Aortic smooth muscle cell (primary cell): ENCODE measurements around the gene DPEP2. TPM values are rescaled to one million over a fixed set of nuclear protein-coding genes. Genes with fewer than 3 reads are reported as not detected.

Experiments used
- total RNA-seq: library from RNA; depleted of rRNA; stranded (reverse); fragments of >200 nt; gene quantifications from 2 replicates; pipeline ENCODE4 v1.2.3, GENCODE V29; 2014

Gene DPEP2, protein sequence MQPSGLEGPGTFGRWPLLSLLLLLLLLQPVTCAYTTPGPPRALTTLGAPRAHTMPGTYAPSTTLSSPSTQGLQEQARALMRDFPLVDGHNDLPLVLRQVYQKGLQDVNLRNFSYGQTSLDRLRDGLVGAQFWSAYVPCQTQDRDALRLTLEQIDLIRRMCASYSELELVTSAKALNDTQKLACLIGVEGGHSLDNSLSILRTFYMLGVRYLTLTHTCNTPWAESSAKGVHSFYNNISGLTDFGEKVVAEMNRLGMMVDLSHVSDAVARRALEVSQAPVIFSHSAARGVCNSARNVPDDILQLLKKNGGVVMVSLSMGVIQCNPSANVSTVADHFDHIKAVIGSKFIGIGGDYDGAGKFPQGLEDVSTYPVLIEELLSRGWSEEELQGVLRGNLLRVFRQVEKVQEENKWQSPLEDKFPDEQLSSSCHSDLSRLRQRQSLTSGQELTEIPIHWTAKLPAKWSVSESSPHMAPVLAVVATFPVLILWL
- not detected in 2 replicates for total RNA-seq

DNA sequence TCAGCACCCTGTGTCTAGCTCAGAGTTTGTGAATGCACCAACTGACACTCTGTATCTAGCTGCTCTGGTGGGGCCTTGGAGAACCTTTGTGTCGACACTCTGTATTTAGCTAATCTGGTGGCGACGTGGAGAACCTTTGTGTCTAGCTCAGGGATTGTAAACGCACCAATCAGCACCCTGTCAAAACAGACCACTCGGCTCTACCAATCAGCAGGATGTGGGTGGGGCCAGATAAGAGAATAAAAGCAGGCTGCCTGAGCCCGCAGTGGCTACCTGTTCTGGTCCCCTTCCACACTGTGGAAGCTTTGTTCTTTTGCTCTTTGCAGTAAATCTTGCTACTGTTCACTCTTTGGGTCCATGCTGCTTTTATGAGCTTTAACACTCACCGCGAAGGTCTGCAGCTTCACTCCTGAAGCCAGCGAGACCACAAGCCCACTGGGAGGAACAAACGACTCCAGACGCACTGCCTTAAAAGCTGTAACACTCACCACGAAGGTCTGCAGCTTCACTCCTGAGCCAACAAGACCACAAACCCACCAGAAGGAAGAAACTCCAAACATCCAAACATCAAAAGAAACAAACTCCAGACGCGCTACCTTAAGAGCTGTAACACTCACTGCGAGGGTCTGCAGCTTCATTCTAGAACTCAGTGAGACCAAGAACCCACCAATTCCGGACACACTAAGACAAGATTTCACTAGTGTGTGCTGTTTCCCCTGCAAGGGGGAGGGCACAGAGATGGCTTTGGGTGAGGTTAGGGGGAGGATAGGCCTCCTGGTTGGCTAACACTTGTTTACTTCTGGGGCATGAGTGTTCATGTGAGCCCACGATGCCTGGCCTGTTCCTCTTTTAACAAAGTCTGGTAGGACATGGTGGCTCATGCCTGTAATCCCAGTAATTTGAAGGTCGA is at the start of gene DPEP2:
TSS of gene DPEP2 (minus strand) at position 706 of the 910 bp plus-strand sequence. CDS start 6,272 bp downstream, outside the sequence.

DNA sequence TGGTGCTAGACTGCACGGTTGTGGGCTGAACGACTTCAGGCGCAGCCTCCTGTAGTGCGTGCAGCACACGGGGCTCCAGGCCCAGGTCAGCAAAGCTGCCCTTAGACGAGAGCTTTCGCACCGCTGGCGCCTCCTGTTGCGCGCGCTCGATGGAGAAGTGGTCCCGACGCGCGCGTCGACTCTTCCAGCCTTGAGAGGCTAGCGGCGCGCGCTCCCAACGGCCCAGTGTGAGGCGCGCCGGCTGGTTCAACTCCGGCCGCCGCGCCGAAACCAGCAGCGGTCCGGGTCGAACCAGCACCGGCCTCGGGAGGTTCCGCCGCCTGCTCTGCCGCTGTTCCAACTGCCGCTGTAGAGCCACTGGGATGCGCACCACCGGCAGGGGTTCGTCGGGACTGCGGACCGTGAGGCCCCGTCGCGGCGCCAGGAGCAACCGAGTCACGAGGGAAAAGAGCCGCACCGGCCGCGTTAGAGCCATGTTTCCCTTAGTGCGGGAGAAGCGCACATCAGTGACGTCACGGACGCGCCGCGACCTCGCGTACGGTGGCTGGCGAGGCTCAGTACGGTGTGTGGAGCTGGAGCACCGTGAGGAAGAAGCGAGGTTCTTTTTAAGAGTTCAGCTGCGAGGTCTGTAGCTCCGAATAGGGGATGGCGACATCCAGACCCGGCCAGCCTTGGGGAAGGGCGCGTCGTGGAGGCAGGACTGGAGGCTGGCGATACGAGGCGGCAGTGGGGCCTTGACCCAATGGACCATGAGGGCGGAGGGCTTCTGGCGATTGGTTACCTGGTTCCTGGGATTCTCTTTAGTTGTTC is 23.6 kb upstream of the DPEP2 start, which contains the start of the genes DDX28 and DUS2:
TSS of gene DDX28 (minus strand) at position 505 of the 810 bp plus-strand sequence. CDS start at position 475, 30 bp downstream.
TSS of gene DUS2 (plus strand) at position 557 of the 810 bp plus-strand sequence. CDS start 14,740 bp downstream, outside the sequence.

DNA sequence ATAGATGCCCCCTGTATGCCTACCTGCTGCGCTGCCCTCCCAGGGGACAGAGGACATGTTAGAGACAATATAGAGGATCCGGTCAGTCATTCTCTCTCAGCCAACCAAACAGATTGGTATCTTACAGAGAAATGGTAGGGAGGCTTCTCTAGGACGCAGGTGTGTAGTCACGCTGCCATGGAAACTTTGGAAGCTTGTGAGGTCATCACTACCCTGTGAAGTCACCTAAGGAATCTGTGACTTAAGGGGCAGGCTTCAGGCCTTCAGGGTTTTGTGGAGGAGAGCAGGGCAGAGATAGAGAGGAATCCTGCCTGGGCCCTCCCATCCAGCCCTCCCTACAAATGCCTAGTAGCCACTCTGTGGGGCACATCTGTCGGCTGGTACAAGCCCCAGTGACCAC is 16.4 kb upstream of the DPEP2 start, which contains the start of gene DPEP2NB:
TSS of gene DPEP2NB (minus strand) at position 231 of the 400 bp plus-strand sequence. CDS start at position 90, 141 bp downstream.

DNA sequence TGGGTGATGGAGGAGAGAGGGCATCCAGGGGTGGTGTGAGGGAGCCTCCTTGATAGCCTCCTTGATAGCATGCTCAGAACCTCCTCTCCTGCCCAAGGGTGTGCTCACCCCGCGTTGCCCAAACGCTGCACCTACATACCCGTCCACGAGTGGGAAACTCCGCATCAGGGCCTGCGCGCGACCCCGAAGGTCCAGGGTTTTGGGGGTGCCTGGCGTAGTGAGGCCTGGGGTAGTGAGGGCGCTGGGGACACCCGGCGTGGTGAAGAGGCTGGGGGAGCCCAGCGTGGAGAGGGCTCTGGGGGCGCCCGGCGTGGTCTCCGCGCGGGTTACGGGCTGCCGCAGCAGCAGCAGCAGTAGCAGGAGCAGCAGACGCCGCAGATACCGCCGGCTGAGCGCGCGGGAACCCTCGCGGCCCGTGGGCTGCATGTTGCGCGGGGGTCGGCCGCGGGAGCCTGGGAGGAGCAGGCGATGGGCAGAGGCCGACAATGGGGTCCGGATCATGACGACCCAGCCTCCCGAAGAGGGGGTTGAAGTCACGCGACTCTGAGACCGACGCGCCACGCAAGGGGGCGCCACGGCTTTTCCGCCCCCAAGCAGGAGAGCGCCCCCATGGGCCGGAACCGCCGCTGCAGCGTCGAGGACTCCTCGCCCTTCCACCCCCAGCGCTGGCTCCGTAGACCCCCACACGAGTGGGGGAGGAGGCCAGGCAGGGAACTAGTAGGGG is 19.2 kb downstream of the DPEP2 start, which contains the start of gene DPEP3:
TSS of gene DPEP3 (minus strand) at position 545 of the 724 bp plus-strand sequence. CDS start at position 426, 119 bp downstream.

DNA sequence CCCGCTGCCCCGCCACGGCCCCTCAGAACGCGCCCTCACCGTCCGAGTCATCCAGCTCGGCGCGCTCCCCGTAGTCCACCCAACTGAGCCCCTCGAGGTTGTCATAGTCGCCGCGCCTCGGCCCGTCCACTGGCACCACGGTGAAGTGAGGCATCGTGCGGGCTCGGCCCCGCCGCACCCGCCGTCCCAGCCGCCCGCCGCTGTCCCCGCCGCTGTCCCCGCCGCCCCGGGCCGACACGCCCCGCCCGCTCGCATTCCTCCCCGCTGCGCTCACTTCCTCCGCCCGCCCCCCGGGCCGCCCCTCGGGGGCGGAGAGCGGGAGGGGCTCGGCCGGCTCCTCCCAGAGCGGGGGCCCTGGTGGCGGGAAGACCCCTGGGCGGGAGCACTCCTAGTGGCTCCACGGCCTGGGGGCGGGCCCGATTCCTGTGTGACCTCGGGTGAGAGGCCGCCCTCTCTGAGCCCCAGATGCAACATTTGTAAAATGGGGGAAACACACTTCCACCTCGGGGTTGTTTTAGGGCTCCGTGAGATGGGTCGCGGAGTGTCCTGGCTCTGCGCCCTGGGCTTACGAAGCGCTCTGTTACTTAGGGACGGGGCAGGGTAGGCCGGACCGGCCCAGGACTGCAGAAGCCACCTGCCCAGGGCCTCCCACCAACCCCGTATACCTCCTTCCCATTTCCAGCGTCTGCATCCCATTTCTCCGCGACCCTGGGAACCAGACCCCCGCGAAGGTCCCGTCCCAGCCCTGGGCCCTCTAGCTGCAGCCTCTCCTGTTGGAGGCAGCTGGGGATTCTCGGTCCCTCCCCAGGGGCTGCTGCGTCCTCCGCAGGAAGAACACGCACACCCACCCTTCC is 30.7 kb downstream of the DPEP2 start, which contains the start of gene SLC12A4:
TSS of gene SLC12A4 (minus strand) at position 238 of the 854 bp plus-strand sequence. CDS start at position 154, 84 bp downstream.

DNA sequence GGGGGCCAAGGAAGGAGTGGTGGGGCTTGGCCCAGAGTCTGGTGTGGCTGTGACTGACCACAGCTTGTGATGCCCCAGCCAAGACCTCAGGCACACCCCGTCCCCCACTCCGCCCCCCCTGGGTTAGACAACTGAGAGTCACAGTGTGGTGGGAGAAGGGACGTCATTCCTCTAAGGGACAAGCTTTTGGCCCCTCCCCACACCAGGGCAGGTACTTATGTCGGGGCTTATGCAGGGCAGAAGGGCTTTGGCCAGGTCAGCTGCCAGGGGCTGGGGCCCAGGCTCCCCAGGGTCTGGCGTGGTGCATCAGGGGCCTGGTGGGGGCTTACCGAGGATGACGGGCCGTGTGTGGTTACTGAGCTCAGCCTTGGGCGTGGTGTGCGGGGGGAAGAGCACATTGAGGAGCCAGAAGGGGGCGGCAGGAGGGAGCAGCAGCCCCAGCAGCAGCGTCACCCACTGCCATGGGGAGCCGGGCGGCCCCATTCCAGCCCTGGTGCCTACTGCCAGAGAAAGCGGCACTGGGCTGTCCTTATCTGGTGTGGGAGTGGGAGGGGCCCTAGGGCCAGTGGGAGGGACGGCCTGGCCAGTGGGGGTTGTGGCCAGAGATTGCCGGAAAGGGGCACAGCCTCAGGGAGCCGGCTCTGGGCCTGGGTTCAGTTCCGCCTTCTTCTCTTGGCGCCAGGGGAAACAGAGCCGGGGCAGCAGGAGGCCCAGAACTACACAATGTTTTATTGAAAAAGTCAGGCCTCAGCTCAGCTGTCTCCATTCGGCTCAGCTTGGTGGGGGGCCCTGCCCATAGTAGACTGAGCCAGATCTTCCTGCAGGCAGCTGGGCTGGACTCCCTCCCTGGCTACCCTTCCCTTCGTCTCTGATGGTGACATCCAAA is 55.4 kb downstream of the DPEP2 start, which contains the start of gene LCAT:
TSS of gene LCAT (minus strand) at position 502 of the 886 bp plus-strand sequence. CDS start at position 483, 19 bp downstream.

Other genes starting within 250 kb of the DPEP2 start
- 3.6 and 4.7 TPM in 2 replicates for gene RANBP10, start 192.9 kb downstream of the DPEP2 start, total RNA-seq
- gene TSNAXIP1, start 192.6 kb downstream of the DPEP2 start, total RNA-seq: 0.99 and 1.1 TPM in 2 replicates
- gene THAP11, start 157.2 kb downstream of the DPEP2 start, total RNA-seq: 27.5 and 28.2 TPM in 2 replicates
- 119 and 132 TPM in 2 replicates for gene NUTF2, start 152.6 kb downstream of the DPEP2 start, total RNA-seq
- gene CENPT, start 151.8 kb downstream of the DPEP2 start, total RNA-seq: 20.6 and 27.5 TPM in 2 replicates
- 55.0 and 55.4 TPM in 2 replicates for gene EDC4, start 126.4 kb downstream of the DPEP2 start, total RNA-seq
- not detected in 2 replicates for gene NRN1L, start 114.6 kb downstream of the DPEP2 start, total RNA-seq
- gene PSKH1, start 106.2 kb downstream of the DPEP2 start, total RNA-seq: 14.0 and 16.2 TPM in 2 replicates
- 0.66 and 0.75 TPM in 2 replicates for gene CTRL, start 67.6 kb downstream of the DPEP2 start, total RNA-seq
- 61.7 and 76.1 TPM in 2 replicates for gene PSMB10, start 62.6 kb downstream of the DPEP2 start, total RNA-seq
- 6.0 and 8.2 TPM in 2 replicates for gene LCAT, start 55.4 kb downstream of the DPEP2 start, total RNA-seq
- gene SLC12A4, start 30.8 kb downstream of the DPEP2 start, total RNA-seq: 97.6 and 138 TPM in 2 replicates
- gene DPEP3, start 19.0 kb downstream of the DPEP2 start, total RNA-seq: not detected in 2 replicates
- gene DPEP2NB, start 16.4 kb upstream of the DPEP2 start, total RNA-seq: not detected in 2 replicates
- 7.2 and 9.0 TPM in 2 replicates for gene DDX28, start 23.7 kb upstream of the DPEP2 start, total RNA-seq
- gene DUS2, start 23.8 kb upstream of the DPEP2 start, total RNA-seq: 13.2 and 18.0 TPM in 2 replicates
- 7.8 and 9.6 TPM in 2 replicates for gene NFATC3, start 85.9 kb upstream of the DPEP2 start, total RNA-seq
- gene ESRP2, start 236.6 kb upstream of the DPEP2 start, total RNA-seq: not detected in 2 replicates
- gene PLA2G15, start 245.9 kb upstream of the DPEP2 start, total RNA-seq: 28.2 and 30.0 TPM in 2 replicates